GM12872 (cell line): ENCODE measurements around the gene KLK1.

Experiments used
- TF ChIP-seq, protein P1 (sequence below): IDR thresholded peaks from 3 replicates; pipeline ENCODE4 v1.5.1; 2011; ENCODE audit warnings: low read depth, mild to moderate bottlenecking, low read length, moderate library complexity; ENCODE audit not compliant: insufficient read depth

Gene KLK1

DNA sequence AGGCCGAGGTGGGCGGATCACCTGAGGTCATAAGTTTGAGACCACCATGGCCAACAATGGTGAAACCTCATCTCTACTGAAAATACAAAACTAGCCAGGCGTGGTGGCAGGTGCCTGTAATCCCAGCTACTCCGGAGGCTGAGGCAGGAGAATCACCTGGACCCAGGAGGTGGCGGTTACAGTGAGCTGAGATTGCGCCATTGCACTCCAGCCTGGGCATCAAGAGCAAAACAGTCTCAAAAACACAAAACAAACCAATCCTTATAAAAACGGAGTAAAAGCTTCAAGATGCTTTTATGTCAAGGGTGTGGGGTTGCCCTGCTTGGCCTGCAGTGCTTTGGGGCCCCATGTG lies 26.2 kb downstream of the KLK1 start:
- TF ChIP-seq, protein P1, sequence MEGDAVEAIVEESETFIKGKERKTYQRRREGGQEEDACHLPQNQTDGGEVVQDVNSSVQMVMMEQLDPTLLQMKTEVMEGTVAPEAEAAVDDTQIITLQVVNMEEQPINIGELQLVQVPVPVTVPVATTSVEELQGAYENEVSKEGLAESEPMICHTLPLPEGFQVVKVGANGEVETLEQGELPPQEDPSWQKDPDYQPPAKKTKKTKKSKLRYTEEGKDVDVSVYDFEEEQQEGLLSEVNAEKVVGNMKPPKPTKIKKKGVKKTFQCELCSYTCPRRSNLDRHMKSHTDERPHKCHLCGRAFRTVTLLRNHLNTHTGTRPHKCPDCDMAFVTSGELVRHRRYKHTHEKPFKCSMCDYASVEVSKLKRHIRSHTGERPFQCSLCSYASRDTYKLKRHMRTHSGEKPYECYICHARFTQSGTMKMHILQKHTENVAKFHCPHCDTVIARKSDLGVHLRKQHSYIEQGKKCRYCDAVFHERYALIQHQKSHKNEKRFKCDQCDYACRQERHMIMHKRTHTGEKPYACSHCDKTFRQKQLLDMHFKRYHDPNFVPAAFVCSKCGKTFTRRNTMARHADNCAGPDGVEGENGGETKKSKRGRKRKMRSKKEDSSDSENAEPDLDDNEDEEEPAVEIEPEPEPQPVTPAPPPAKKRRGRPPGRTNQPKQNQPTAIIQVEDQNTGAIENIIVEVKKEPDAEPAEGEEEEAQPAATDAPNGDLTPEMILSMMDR: no peak

DNA sequence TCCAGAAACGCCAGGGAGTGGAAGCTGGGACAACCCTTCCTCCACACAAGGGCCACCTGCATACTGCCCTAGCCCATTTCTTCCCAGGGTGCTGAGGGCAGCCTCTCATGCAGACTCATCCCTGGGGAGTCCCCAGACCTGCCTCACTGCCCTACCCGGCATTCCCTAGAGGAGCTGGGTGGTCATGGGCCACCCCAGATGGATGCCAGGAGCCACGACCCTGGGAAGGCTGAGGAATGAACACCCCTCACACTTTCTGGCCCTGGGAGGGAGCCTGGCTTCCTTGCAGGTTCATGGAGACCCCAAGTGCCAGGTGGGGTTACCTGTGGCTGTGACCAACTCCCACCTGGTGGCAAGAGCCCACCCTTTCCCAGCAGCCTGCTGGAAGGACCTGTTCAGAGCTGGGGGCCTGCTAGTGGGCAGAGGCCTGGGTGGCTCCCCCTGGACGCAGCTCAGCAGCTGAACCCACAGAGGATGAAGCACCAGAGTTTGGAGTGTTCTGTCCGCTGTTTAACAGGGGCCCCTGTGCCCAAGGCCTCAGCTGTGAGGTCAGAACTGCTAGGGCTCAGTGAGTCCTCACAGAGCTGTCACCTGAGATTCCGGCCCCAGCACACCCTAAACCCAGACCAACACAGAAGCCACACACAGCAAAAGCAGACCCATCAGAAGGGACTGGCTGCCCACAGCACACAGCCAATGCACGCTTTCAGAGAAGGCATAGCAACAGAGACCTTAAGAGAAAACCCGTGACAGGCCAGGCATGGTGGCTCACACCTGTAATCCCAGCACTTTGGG lies 26.8 kb downstream of the KLK1 start:
- TF ChIP-seq, protein P1: no peak

DNA sequence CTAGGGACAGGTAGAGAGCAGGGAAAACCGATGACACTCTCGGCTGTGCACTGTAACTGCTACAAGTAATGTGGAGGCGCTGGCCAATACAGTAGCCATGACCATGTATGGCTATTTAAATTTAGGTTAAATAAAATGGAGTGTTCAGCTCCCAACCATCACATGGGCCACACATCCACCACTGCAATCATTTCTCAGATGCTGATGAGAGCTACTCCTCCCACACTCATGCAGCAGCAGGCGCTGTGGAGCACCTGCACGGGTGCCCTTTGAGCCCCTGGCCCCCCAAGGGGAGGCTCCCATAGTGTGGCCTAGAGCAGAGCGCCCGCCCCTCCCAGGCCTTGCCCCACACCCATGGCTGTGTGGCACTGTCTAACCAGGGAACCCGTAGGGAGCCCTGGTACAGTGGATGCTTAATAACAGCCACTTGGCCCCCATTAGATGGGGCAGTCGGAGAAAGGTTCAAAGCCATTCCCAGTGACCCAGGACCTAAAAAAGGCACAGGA lies 27.4 kb downstream of the KLK1 start:
- TF ChIP-seq, protein P1: peak; percentile 38; the same call in 1 of the 3 replicates

DNA sequence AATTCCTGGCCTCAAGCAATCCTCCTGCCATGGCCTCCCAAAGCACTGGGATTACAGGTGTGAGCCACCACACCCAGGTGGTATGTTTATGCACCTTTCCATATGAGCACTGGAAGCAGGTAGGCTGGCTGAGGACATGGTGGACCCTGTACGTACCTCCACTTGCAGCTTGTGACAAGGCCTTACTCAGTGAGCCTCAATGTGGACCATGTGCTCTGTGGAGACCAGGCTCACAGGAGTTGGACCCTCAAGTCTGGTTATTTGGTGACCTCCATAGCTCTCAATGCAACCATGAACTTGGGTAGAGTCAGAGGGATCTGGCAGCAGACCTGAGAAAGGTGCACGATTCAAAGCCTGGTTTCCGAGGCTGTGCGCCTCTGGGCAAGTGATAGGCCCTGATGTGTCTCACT lies 27.9 kb downstream of the KLK1 start:
- TF ChIP-seq, protein P1: no peak

DNA sequence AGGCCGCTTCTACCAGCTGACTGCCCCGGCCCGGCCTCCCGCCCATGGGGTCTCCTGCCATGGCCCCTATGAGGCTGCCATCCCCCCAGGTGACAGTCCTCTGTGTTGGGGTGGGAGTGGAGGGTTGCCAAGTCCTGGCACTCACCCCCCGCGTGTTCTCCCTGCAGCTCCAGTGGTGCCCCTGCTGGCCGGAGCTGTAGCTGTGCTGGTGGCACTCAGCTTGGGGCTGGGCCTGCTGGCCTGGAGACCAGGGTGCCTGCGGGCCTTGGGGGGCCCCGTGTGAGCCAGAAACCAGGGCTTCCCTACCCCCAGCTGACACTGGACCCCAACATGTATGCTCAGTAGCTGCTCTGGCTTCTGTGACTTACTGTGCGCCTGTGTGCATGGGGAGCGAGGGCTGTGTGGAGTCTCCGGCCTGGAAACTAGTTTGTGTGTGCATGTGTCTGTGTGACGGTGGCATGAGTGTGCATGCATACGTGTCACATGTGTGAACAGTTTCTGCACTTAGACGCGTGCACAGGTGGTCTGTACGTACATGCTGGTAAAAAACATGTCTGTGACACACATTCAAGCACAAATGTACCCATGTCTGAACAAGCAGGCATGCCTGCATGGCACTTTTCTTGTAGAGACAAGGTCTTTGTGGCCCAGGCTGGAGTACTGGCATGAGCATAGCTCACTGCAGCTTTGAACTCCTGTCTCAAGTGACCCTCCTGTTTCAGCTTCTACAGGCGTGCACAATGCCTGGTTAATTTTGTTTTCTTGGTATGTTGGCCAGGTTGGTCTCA lies 28.5 kb downstream of the KLK1 start:
- TF ChIP-seq, protein P1: peak; percentile 50; the same call in 2 of the 3 replicates

DNA sequence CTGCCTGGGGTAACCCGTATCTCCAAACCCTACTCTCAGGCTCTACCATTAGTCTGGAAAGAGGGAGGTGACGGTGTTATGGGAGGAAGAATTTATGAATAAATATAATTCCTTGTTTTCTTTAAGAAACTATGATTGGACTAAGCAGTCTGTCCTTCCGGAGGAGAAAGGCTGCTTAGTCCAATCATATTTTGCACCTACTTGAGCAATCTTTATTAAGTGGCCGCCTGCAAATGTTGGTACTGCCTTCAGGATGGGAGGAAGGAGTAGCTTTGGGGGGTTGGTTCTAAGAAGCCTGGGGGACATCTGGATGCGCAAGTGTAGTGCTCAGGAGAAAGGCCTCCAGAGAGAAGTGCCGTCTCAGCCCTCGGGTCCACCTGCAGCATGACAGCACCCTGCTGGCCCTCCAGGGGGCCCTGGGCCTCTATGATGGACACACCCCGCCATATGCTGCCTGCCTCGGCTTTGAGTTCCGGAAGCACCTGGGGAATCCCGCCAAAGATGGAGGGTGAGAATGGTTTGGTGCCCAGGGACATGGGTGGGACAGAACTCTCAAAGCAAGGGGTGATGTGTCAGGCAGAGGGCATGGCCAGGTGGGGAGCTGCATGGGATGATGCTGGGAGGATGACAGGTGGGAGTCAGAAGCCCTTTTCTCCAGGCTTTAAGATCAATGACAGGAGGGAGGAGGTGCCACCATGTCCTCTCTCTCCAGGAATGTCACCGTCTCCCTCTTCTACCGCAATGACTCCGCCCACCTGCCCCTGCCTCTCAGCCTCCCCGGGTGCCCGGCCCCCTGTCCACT lies 29.3 kb downstream of the KLK1 start:
- TF ChIP-seq, protein P1: peak; percentile 59

DNA sequence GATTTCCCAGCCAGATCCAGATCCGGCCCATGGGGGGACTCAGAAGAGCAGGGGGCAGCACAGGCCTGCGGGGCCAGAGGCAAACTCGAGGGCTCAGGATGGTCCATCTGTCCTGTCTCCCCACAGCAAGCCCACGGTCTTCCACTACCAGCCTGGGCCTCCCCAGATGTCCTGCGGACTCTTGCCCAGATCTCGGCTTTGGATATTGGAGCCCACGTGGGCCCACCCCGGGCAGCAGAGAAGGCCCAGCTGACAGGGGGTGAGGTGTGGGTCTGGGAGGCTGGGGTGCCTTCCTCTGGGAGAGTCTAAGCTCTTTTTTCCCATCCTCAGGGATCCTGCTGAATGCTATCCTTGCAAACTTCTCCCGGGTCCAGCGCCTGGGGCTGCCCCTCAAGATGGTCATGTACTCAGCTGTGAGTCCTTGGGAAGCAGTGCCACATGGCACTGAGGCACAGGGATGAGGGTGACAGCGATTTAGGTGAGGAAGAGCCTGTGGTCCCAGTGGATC lies 30.0 kb downstream of the KLK1 start:
- TF ChIP-seq, protein P1: no peak
